ENCODE results near the gene GINS1.

- TF ChIP-seq EZH2 (IDR thresholded peaks at IDR 0.05; ENCODE audit: borderline replicate concordance, low read length) (no peak), CTCF (IDR thresholded peaks at IDR 0.05; ENCODE audit: low read length) (no peak)
These were observed 46.2 kb upstream of the GINS1 start for GRCh38 chr20:25361287-25361683.
